Central memory CD8-positive, alpha-beta T cell (primary cell): ENCODE data around the gene MAFF.
A peak's percentile ranks its signal among the peaks of the same experiment; 100 is the strongest.
"Not testable (repeated sequence)": the region's sequence is repeated elsewhere in the genome, so short reads cannot be mapped to it uniquely, and the experiment has no call there.

ENCODE experiments used
- ATAC-seq: fragments of 150-1000 bp; cut with Tn5 transposase; replicated peaks from 2 replicates; pipeline ENCODE4 v1.10.0; 2022; ENCODE audit warnings: mild to moderate bottlenecking, moderate FRiP score, moderate number of reproducible peaks; ENCODE audit not compliant: poor library complexity, severe bottlenecking; ENCODE audit errors: extremely low read depth
- DNase-seq, 2 donors: peaks; one replicate each; pipeline ENCODE4 v3.0.0; 2021; ENCODE audit warnings: low spot score in 2 of 2
- H3K27ac Mint-ChIP-seq: one replicate; pipeline ENCODE4 v1.8.0; 2022; ENCODE audit warnings: low read depth, mild to moderate bottlenecking, moderate library complexity, mixed read lengths
- H3K27me3 Mint-ChIP-seq: one replicate; pipeline ENCODE4 v1.8.0; 2022; ENCODE audit warnings: mixed read lengths
- H3K36me3 Mint-ChIP-seq: one replicate; pipeline ENCODE4 v1.8.0; 2022; ENCODE audit warnings: mild to moderate bottlenecking, moderate library complexity, mixed read lengths; ENCODE audit not compliant: insufficient read depth
- H3K4me1 Mint-ChIP-seq: one replicate; pipeline ENCODE4 v1.8.0; 2022; ENCODE audit warnings: mixed read lengths
- H3K4me3 Mint-ChIP-seq: one replicate; pipeline ENCODE4 v1.8.0; 2022; ENCODE audit warnings: mild to moderate bottlenecking, moderate library complexity, mixed read lengths
- H3K9me3 Mint-ChIP-seq: one replicate; pipeline ENCODE4 v1.8.0; 2022; ENCODE audit warnings: mixed read lengths

Gene MAFF

DNA sequence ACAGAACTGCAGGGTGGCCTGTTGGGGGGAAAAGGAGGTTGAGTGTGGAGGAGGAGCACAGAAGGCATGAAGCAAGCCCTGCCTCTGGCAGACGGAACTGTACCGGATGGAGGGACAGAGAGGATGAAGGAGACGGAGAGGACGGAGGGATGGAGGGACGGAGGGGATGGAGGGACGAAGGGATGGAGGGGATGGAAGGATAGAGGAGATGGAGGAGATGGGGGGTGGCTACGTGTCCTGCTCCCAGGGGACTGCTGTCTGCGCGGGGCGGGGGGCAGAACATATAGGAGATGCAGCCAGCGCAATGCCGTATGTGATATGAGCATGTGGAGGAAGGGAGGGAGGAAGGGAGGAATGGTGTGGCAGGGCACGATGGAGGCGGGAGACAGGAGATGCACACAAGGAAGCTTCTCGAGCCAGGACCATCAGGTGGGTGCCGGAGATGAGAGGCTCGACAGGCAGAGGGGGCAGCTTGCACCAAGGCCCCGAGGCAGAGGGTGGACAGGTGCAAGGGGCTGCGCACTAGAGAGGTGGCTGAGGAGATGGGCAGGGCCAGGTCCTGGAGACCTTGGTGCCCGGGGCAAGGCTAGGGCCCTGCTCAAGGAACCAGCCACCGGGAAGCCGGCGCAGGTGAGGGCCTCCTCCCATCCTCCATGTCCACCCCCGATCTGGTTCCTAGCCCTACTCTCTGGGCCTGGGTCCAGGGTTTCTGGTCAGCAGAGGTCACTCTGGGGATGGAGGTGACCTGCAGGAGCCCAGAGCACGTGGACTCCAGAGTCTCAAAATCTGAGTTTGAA, 25.3 kb downstream of the MAFF start:
- H3K27me3 Mint-ChIP-seq: no peaks in the 10 kb centered on the region
- peaks cover 9% of the 10 kb centered on the region for H3K36me3 Mint-ChIP-seq
- no peak overlapping the region for H3K4me3 Mint-ChIP-seq
- DNase-seq (no peak), ATAC-seq (no peak)
- H3K4me1 Mint-ChIP-seq: peaks cover 15% of the 10 kb centered on the region
- H3K27ac Mint-ChIP-seq: no peak overlapping the region
- no peaks in the 10 kb centered on the region for H3K9me3 Mint-ChIP-seq

DNA sequence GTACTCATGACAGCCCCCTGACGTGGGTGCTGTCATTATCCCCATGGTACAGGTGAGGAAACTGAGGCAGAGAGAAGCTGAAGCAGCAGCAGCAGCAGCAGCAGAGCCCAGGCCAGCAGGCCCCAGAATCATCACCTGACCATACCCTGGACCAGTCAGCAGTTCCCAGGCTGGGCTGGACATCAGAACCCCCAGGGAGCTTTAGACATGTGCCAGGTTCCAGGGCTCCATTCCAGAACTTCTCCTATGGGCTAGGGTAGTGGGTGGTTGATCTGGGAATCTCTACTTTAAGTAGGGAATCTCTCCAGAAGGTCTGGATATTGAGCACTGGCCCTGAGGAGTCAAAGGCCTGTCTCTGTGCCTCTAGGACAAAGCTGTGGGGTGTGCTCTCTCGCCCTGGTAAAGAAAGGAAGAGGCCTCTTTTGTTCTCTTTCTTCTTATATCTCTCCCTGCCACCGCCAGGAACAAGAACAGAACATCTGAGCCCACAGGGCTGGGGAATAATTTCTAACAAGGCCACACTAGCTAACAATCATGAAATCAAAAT, 26.6 kb downstream of the MAFF start:
- H3K4me3 Mint-ChIP-seq: no peak overlapping the region
- H3K4me1 Mint-ChIP-seq: peaks cover 15% of the 10 kb centered on the region
- no peak for DNase-seq
- H3K27ac Mint-ChIP-seq: peak overlapping the region; percentile 65
- no peaks in the 10 kb centered on the region for H3K9me3 Mint-ChIP-seq
- H3K27me3 Mint-ChIP-seq: no peaks in the 10 kb centered on the region
- peaks cover 8% of the 10 kb centered on the region for H3K36me3 Mint-ChIP-seq
- no peak for ATAC-seq

GRCh38 chr22:38228873-38229740, 27.3 kb downstream of the MAFF start:
- no peaks in the 10 kb centered on the region for H3K27me3 Mint-ChIP-seq
- DNase-seq (no peak), ATAC-seq (no peak)
- H3K9me3 Mint-ChIP-seq: no peaks in the 10 kb centered on the region
- peaks cover 8% of the 10 kb centered on the region for H3K36me3 Mint-ChIP-seq
- H3K4me3 Mint-ChIP-seq: no peak overlapping the region
- H3K4me1 Mint-ChIP-seq: peaks cover 15% of the 10 kb centered on the region
- peak overlapping the region; percentile 65 for H3K27ac Mint-ChIP-seq

GRCh38 chr22:38230108-38230825, 28.5 kb downstream of the MAFF start:
- Mint-ChIP-seq H3K36me3 (peaks cover 8% of the 10 kb centered on the region), H3K9me3 (no peaks in the 10 kb centered on the region), H3K4me3 (no peak overlapping the region), H3K27me3 (no peaks in the 10 kb centered on the region), H3K4me1 (peaks cover 15% of the 10 kb centered on the region), H3K27ac (no peak overlapping the region)
- ATAC-seq: peak; percentile 60
- peak in 1 of 2 donors; percentile 32 for DNase-seq

DNA sequence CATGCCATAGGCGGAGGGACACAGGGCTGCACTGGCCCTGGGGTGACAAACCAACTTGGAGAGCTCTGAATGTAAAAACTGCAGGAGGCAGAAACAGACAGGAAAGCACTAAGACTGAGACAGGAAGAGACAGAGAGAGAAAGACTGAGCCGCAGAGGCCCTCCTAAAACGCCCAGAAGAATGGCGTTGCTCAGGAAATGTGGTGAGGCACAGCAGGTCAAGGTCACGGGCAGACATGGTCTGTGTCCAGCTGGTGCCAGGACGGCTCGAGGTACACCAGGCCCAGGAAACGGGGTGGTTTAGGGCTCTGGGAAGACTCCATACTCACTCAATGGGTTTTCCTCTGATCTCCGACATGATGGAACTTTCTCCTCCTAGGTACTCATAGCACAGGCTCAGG, 29.1 kb downstream of the MAFF start:
- Mint-ChIP-seq H3K4me1 (peaks cover 15% of the 10 kb centered on the region), H3K36me3 (peaks cover 5% of the 10 kb centered on the region), H3K4me3 (no peak overlapping the region), H3K9me3 (no peaks in the 10 kb centered on the region), H3K27me3 (no peaks in the 10 kb centered on the region), H3K27ac (no peak overlapping the region)
- DNase-seq (no peak), ATAC-seq (no peak)

DNA sequence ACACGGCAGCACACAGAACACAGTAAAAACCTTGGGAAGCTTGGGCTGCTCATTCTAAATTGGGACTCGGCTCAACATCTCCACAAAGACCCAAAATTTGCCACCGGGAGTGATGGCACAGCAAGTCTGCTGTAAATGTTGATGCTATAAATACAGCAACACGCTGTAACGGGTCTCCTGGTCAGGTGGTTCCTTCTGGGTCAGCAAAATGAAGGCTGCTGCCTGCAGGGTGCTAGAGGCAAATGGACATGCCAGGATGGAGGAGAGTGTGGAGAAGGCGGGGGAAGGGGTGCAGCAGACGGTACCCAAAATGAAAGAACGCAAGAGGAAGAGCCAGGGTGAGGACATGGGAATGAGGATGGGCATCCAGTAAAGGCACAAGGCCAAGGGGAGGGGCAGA, 30.4 kb downstream of the MAFF start:
- H3K27me3 Mint-ChIP-seq: no peaks in the 10 kb centered on the region
- ATAC-seq (no peak), DNase-seq (no peak)
- no peak overlapping the region for H3K4me3 Mint-ChIP-seq
- H3K9me3 Mint-ChIP-seq: no peaks in the 10 kb centered on the region
- peaks cover 10% of the 10 kb centered on the region for H3K36me3 Mint-ChIP-seq
- peaks cover 15% of the 10 kb centered on the region for H3K4me1 Mint-ChIP-seq
- H3K27ac Mint-ChIP-seq: no peak overlapping the region

DNA sequence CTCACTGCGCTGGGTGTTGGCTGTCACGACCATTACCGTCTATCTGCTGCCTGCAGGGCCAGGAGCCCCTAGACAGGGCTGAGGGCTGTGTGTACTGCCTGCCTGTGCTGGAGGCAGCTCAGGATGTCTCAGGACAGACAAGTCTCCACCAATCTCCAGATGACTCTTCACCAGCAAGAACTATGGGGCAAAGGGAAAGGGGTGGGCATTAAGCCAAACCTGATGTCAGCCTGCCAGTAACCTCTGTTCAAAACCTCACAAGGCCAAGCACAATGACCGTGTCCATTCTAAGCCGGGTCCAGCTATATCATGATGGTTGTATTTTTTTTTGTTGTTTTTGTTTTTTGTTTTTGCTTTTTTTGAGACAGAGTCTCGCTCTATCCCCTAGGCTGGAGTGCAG, 31.6 kb downstream of the MAFF start:
- no peak overlapping the region for H3K27ac Mint-ChIP-seq
- no peaks in the 10 kb centered on the region for H3K9me3 Mint-ChIP-seq
- DNase-seq (no peak), ATAC-seq (no peak)
- no peaks in the 10 kb centered on the region for H3K27me3 Mint-ChIP-seq
- H3K4me1 Mint-ChIP-seq: peaks cover 14% of the 10 kb centered on the region
- peaks cover 10% of the 10 kb centered on the region for H3K36me3 Mint-ChIP-seq
- H3K4me3 Mint-ChIP-seq: no peak overlapping the region

- ATAC-seq, H3K4me3 Mint-ChIP-seq, DNase-seq, H3K27ac Mint-ChIP-seq, H3K27me3 Mint-ChIP-seq, H3K9me3 Mint-ChIP-seq: not testable (repeated sequence)
- Mint-ChIP-seq H3K4me1 (peaks cover 10% of the 10 kb centered on the region), H3K36me3 (peaks cover 10% of the 10 kb centered on the region)
Observed at GRCh38 chr22:38233856-38234255, 32.1 kb downstream of the MAFF start.

DNA sequence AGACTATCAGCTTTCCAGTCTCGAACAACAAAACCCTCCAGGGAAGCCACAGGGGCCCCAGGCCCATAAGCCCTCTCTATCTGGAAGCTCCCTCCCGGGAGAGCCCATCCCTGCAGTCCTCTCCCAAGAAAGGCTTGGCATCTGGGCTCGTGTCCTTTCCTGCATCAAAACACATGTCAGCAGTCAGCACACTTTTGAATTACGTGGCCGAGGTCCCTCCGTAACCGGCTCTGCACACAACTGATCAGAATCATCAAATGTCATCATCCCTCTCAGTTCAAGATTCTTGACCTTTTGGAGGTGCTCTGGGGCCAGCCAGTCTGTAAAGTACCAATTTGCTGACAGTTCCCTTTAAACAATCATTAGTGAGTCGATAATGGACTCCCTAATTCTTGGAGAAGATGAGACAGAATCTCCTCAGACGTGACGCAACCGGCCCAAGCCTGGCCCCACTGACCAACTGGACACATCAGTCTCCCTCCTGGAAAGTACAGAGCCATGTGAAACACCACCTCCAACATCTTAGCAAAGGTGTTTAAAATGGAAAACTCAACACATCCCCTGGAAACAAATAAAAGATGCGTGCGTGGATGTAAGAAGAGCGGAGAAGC, 33.6 kb downstream of the MAFF start:
- Mint-ChIP-seq H3K4me1 (peaks cover 12% of the 10 kb centered on the region), H3K36me3 (peaks cover 15% of the 10 kb centered on the region), H3K27ac (no peak overlapping the region), H3K27me3 (no peaks in the 10 kb centered on the region), H3K9me3 (no peaks in the 10 kb centered on the region), H3K4me3 (no peak overlapping the region)
- no peak for DNase-seq
- ATAC-seq: no peak

DNA sequence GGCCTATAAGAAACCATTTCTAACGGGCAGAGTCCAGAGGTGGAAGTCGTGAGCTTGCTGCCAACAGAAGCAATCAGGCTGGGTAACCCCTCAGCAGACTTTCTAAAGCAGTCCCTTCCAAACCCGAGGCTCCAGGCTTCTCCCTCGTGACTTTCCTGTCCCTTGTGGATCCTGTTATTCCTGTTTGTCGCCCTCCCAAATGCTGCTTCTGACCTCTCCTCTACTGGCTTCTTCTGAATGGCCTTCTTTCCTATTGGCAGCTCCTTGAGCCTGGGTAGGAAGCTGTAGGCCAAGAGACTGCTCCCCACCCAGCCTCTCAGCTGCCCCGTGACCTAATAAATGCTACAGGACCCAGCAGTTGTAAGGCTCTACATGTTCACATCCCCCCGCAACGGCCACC, 35.0 kb downstream of the MAFF start:
- Mint-ChIP-seq H3K36me3 (peaks cover 14% of the 10 kb centered on the region), H3K27me3 (no peaks in the 10 kb centered on the region)
- DNase-seq: no peak

GRCh38 chr22:38238519-38239071, 36.8 kb downstream of the MAFF start:
- Mint-ChIP-seq H3K4me1 (peaks cover 11% of the 10 kb centered on the region), H3K4me3 (no peak overlapping the region), H3K27me3 (no peaks in the 10 kb centered on the region), H3K27ac (no peak overlapping the region), H3K36me3 (peaks cover 18% of the 10 kb centered on the region), H3K9me3 (no peaks in the 10 kb centered on the region)
- ATAC-seq (no peak), DNase-seq (no peak)

More for the DNA sequence above, 35.0 kb downstream of the MAFF start:
- ATAC-seq: no peak
- H3K4me1 Mint-ChIP-seq: peaks cover 11% of the 10 kb centered on the region
- no peaks in the 10 kb centered on the region for H3K9me3 Mint-ChIP-seq
- H3K4me3 Mint-ChIP-seq: no peak overlapping the region
- no peak overlapping the region for H3K27ac Mint-ChIP-seq
